Activated T-helper 1 cell treated with anti-CD3 and anti-CD28 coated beads, Interleukin-12 subunit alpha, Interleukin-12 subunit beta, Interleukin-2, Interleukin-4 antibody, amounts not matched to agents 30 ng/mL and 10 ng/mL and 1 ng/mL, durations not matched to agents 14 hours and 24 hours and 36 hours (primary cell): Measurements from ENCODE around the gene SVIL. TPM values are rescaled to one million over a fixed set of nuclear protein-coding genes. Genes with fewer than 3 reads are reported as not detected.
"Not testable (repeated sequence)": the region's sequence is repeated elsewhere in the genome, so short reads cannot be mapped to it uniquely, and the experiment has no call there.

ENCODE experiments used
- DNase-seq: peaks from one replicate; pipeline ENCODE4 v3.0.0; 2021; ENCODE audit warnings: low spot score
- H3K27ac Mint-ChIP-seq: one replicate; pipeline ENCODE4 v1.8.0; 2021; ENCODE audit warnings: mild to moderate bottlenecking, mixed read lengths
- H3K27me3 Mint-ChIP-seq: one replicate; pipeline ENCODE4 v1.8.0; 2022; ENCODE audit warnings: mild to moderate bottlenecking, moderate library complexity, mixed read lengths; ENCODE audit not compliant: insufficient read depth
- H3K36me3 Mint-ChIP-seq: one replicate; pipeline ENCODE4 v1.8.0; 2021; ENCODE audit warnings: low read depth, mixed read lengths
- H3K4me1 Mint-ChIP-seq: one replicate; pipeline ENCODE4 v1.8.0; 2021; ENCODE audit warnings: low read depth, mixed read lengths
- H3K4me3 Mint-ChIP-seq: one replicate; pipeline ENCODE4 v1.8.0; 2021; ENCODE audit warnings: mild to moderate bottlenecking, moderate library complexity, mixed read lengths
- H3K9me3 Mint-ChIP-seq: one replicate; pipeline ENCODE4 v1.8.0; 2021; ENCODE audit warnings: mixed read lengths
- intact Hi-C: fragments of 100-400 bp; cut with micrococcal nuclease; formaldehyde crosslinking; loops from one replicate; pipeline ENCODE4 v1.15.1; 2024
- total RNA-seq: library from RNA; stranded (reverse); gene quantifications from 2 replicates; pipeline ENCODE4 v1.2.3, GENCODE V29; 2022

SVIL gene
- total RNA-seq, 1 donor from 2014 or later = 8.1 TPM

GRCh38 chr10:29628311-29628710 lies 6.5 kb downstream of the SVIL start:
- Mint-ChIP-seq H3K27me3 (peaks cover 9% of the 10 kb centered on the region), H3K4me3 (no peak overlapping the region), H3K9me3 (no peaks in the 10 kb centered on the region), H3K36me3 (no peaks in the 10 kb centered on the region), H3K4me1 (peaks cover 4% of the 10 kb centered on the region), H3K27ac (no peak overlapping the region)
- intact Hi-C loops = no loop called here
- DNase-seq = no peak

GRCh38 chr10:29627201-29628132 lies 7.3 kb downstream of the SVIL start:
- intact Hi-C loops = no loop called here
- Mint-ChIP-seq H3K27me3 (peaks cover 9% of the 10 kb centered on the region), H3K4me3 (no peak overlapping the region), H3K27ac (no peak overlapping the region), H3K4me1 (no peaks in the 10 kb centered on the region), H3K9me3 (no peaks in the 10 kb centered on the region), H3K36me3 (no peaks in the 10 kb centered on the region)
- no peak for DNase-seq

- intact Hi-C loops, H3K9me3 Mint-ChIP-seq, H3K4me1 Mint-ChIP-seq, H3K27ac Mint-ChIP-seq, H3K27me3 Mint-ChIP-seq, H3K4me3 Mint-ChIP-seq, H3K36me3 Mint-ChIP-seq, DNase-seq: not testable (repeated sequence)
Measured at GRCh38 chr10:29624357-29624756, 10.4 kb downstream of the SVIL start.

DNA sequence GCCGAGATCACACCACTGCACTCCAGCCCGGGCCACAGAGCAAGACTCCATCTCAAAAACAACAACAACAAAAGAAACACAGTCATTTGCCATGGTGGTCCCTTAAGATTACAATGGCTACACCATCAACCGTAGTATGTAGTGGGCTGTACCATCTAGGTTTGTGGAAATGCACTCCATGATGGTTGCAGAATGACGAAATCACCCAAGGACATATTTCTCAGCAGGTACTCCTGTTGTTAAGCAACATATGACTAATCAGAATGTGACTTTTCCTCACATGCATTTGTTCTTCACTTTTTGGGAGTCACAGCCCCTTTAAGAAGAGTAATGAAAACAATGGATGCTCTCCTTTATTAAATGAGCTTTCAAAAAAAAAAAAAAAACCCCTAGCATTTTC lies 11.0 kb downstream of the SVIL start:
- Mint-ChIP-seq H3K27me3 (peaks cover 5% of the 10 kb centered on the region), H3K27ac (no peak overlapping the region), H3K9me3 (no peaks in the 10 kb centered on the region), H3K4me1 (no peaks in the 10 kb centered on the region), H3K36me3 (no peaks in the 10 kb centered on the region), H3K4me3 (no peak overlapping the region)
- intact Hi-C loops = no loop called here
- no peak for DNase-seq

GRCh38 chr10:29622382-29622922 lies 12.3 kb downstream of the SVIL start:
- DNase-seq = no peak
- Mint-ChIP-seq H3K27me3 (peaks cover 2% of the 10 kb centered on the region), H3K4me1 (no peaks in the 10 kb centered on the region), H3K27ac (no peak overlapping the region), H3K4me3 (no peak overlapping the region), H3K36me3 (no peaks in the 10 kb centered on the region), H3K9me3 (no peaks in the 10 kb centered on the region)
- intact Hi-C loops = no loop called here

DNA sequence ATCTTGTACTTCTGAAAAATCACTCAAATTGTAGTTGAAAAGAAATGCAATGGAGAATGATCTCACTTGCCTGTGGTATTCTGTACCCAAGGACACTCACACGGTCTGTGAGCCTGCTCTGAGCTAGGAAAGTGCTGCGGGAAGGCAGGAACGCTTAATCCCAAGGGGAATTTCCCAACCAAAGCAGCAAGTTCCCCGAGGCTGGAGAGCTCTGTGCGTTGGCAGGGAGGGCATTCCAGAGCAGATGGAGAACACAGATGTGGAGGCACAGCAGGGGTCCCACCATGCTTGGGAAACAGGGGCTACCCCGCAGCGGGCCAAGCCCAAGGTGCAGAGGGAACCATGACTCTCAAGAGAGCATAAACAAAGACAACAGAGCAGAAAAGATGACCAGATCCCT lies 13.6 kb downstream of the SVIL start:
- Mint-ChIP-seq H3K27ac (no peak overlapping the region), H3K4me3 (no peak overlapping the region), H3K27me3 (no peaks in the 10 kb centered on the region), H3K4me1 (no peaks in the 10 kb centered on the region), H3K9me3 (no peaks in the 10 kb centered on the region), H3K36me3 (no peaks in the 10 kb centered on the region)
- no peak for DNase-seq
- intact Hi-C loops = no loop called here

GRCh38 chr10:29620112-29620690 lies 14.6 kb downstream of the SVIL start:
- DNase-seq = no peak
- intact Hi-C loops = no loop called here
- Mint-ChIP-seq H3K4me1 (no peaks in the 10 kb centered on the region), H3K27ac (no peak overlapping the region), H3K9me3 (no peaks in the 10 kb centered on the region), H3K27me3 (no peaks in the 10 kb centered on the region), H3K4me3 (no peak overlapping the region), H3K36me3 (no peaks in the 10 kb centered on the region)

DNA sequence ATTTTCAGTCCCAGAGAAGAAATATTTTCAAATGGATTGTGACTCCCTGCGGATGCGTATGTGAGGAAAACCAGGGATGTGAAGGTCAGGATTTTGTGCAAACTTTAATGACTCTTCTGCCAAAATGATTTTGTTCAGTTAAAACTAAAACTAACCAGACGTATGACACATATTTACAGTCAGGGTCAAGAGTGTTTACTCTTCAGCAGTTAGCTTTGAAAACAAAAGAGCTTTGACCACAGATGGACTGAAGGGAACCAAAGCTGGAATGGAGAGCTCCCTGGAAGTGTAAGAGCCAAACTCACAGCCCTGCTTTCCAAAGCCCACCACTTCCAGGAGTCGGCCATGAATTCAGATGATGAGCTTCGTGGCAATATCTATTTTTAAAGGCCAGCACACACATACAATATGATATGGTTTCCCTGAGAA lies 15.5 kb downstream of the SVIL start:
- Mint-ChIP-seq H3K4me3 (no peak overlapping the region), H3K27ac (no peak overlapping the region), H3K9me3 (no peaks in the 10 kb centered on the region), H3K4me1 (no peaks in the 10 kb centered on the region), H3K36me3 (no peaks in the 10 kb centered on the region), H3K27me3 (no peaks in the 10 kb centered on the region)
- intact Hi-C loops = no loop called here
- no peak for DNase-seq

GRCh38 chr10:29618341-29619171 lies 16.2 kb downstream of the SVIL start:
- Mint-ChIP-seq H3K27me3 (no peaks in the 10 kb centered on the region), H3K9me3 (no peaks in the 10 kb centered on the region), H3K4me3 (no peak overlapping the region), H3K27ac (no peak overlapping the region), H3K4me1 (no peaks in the 10 kb centered on the region), H3K36me3 (no peaks in the 10 kb centered on the region)
- intact Hi-C loops = no loop called here
- no peak for DNase-seq

DNA sequence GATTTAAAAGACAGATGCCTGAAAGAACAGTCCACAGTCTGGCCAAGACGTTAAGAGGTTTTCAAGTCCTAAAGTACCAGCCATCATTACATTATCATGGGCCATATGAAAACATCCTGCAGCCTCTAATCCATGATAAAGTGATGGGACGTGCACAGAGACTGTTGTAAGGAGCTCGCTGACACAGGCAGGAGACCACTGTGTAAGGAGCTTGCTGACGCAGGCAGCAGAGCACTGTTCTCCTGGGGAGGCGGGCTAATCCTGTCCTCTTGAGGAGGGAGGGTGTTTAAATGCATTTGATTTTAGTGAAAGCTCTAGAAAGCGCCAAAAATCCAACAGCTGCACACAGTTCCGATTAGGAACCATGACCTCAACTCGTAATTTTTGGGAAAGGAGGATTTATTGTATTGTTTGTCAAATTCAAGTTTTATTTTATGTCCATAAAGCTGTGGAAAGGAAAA lies 16.9 kb downstream of the SVIL start:
- no peak overlapping the region for H3K4me3 Mint-ChIP-seq
- no peak overlapping the region for H3K27ac Mint-ChIP-seq
- H3K4me1 Mint-ChIP-seq = no peaks in the 10 kb centered on the region
- no peaks in the 10 kb centered on the region for H3K36me3 Mint-ChIP-seq
- DNase-seq = no peak
- H3K27me3 Mint-ChIP-seq = no peaks in the 10 kb centered on the region
- intact Hi-C loops = no loop called here
- H3K9me3 Mint-ChIP-seq = no peaks in the 10 kb centered on the region

- no peaks in the 10 kb centered on the region for H3K4me1 Mint-ChIP-seq
- no peaks in the 10 kb centered on the region for H3K27me3 Mint-ChIP-seq
- intact Hi-C loops = no loop called here
- no peaks in the 10 kb centered on the region for H3K9me3 Mint-ChIP-seq
- DNase-seq = no peak
- no peaks in the 10 kb centered on the region for H3K36me3 Mint-ChIP-seq
- H3K4me3 Mint-ChIP-seq = no peak overlapping the region
- H3K27ac Mint-ChIP-seq = no peak overlapping the region
Measured at GRCh38 chr10:29616542-29616941, 18.2 kb downstream of the SVIL start.

GRCh38 chr10:29615195-29615594 lies 19.6 kb downstream of the SVIL start:
- no peaks in the 10 kb centered on the region for H3K27me3 Mint-ChIP-seq
- no peaks in the 10 kb centered on the region for H3K4me1 Mint-ChIP-seq
- H3K4me3 Mint-ChIP-seq = no peak overlapping the region
- intact Hi-C loops = no loop called here
- H3K36me3 Mint-ChIP-seq = no peaks in the 10 kb centered on the region
- DNase-seq = no peak
- no peak overlapping the region for H3K27ac Mint-ChIP-seq
- peaks cover 7% of the 10 kb centered on the region for H3K9me3 Mint-ChIP-seq
